Measurements from ENCODE around the gene CSTB.

DNA sequence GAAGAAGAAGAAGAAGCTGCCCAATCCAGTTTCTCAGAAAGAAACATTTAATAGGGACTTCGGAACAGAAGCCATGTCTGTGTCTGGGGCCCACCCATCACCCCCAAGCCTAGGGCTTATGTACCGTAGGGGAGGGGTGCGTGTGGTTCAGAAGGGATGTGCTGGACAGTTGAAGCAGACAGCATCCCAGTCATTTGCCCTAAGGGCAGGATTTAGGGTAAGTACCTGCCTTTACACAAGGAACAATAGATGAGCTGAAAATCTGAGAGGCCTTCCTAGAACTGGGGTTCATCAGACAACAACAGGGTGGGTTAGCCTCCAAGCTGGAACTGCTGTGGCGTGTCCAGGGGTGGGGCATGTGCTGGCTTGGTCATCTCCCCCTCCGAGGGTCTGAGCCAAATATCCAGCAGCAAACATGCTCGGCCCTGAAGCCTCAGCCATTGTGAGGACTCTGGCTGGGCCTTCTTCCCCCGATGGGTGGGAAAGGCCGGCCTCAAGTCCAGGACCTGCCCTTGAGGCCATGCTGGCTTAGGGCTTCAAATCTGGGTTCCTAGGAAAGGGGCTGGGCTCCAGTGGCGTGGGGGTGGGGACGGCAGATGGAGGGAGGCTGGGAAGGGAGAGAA lies 12.1 kb downstream of the CSTB start:
- TF ChIP-seq, protein P1, sequence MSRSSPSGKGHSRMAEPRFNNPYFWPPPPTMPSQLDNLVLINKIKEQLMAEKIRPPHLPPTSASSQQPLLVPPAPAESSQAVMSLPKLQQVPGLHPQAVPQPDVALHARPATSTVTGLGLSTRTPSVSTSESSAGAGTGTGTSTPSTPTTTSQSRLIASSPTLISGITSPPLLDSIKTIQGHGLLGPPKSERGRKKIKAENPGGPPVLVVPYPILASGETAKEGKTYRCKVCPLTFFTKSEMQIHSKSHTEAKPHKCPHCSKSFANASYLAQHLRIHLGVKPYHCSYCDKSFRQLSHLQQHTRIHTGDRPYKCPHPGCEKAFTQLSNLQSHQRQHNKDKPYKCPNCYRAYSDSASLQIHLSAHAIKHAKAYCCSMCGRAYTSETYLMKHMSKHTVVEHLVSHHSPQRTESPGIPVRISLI (tag by site-specific recombination; IDR thresholded peaks at IDR 0.05): no peak
- TF ChIP-seq YY2 (tag by site-specific recombination; IDR thresholded peaks at IDR 0.05) (no peak), HOXA7 (CRISPR knock-in tag; IDR thresholded peaks at IDR 0.05; ENCODE audit: borderline replicate concordance) (no peak), ZNF76 (tag by site-specific recombination; IDR thresholded peaks at IDR 0.05; ENCODE audit: borderline replicate concordance, low read depth) (no peak), ZNF394 (tag by site-specific recombination; IDR thresholded peaks at IDR 0.05; ENCODE audit: borderline replicate concordance) (no peak), CTCF (tag by site-specific recombination; IDR thresholded peaks at IDR 0.05) (no peak), KLF10 (tag by site-specific recombination; IDR thresholded peaks at IDR 0.05) (no peak), ZNF274 (IDR thresholded peaks at IDR 0.05; ENCODE audit: low read length) (no peak), ZNF274 (tag by site-specific recombination; IDR thresholded peaks at IDR 0.05; ENCODE audit: borderline replicate concordance) (no peak)
- TF ChIP-seq, protein P2, sequence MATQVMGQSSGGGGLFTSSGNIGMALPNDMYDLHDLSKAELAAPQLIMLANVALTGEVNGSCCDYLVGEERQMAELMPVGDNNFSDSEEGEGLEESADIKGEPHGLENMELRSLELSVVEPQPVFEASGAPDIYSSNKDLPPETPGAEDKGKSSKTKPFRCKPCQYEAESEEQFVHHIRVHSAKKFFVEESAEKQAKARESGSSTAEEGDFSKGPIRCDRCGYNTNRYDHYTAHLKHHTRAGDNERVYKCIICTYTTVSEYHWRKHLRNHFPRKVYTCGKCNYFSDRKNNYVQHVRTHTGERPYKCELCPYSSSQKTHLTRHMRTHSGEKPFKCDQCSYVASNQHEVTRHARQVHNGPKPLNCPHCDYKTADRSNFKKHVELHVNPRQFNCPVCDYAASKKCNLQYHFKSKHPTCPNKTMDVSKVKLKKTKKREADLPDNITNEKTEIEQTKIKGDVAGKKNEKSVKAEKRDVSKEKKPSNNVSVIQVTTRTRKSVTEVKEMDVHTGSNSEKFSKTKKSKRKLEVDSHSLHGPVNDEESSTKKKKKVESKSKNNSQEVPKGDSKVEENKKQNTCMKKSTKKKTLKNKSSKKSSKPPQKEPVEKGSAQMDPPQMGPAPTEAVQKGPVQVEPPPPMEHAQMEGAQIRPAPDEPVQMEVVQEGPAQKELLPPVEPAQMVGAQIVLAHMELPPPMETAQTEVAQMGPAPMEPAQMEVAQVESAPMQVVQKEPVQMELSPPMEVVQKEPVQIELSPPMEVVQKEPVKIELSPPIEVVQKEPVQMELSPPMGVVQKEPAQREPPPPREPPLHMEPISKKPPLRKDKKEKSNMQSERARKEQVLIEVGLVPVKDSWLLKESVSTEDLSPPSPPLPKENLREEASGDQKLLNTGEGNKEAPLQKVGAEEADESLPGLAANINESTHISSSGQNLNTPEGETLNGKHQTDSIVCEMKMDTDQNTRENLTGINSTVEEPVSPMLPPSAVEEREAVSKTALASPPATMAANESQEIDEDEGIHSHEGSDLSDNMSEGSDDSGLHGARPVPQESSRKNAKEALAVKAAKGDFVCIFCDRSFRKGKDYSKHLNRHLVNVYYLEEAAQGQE (tag by site-specific recombination; IDR thresholded peaks at IDR 0.05): no peak
